Mononuclear cell (primary cell): ENCODE results near the gene DOC2A. TPM values are rescaled to one million over a fixed set of nuclear protein-coding genes. Genes with fewer than 3 reads are reported as not detected.
"Not testable (repeated sequence)": the region's sequence is repeated elsewhere in the genome, so short reads cannot be mapped to it uniquely, and the experiment has no call there.

Experiments used
- H3K27me3 ChIP-seq: 2 replicates; pipeline ENCODE4 v1.6.0; 2011; ENCODE audit warnings: low read length, control low read depth; ENCODE audit not compliant: insufficient read depth
- H3K4me1 ChIP-seq: 2 replicates; pipeline ENCODE4 v1.5.1; 2011; ENCODE audit warnings: mild to moderate bottlenecking, low read length, control low read depth; ENCODE audit not compliant: insufficient read depth
- H3K4me3 ChIP-seq: 2 replicates; pipeline ENCODE4 v1.5.1; 2011; ENCODE audit warnings: mild to moderate bottlenecking, low read length, moderate library complexity
- H3K9me3 ChIP-seq: 2 replicates; pipeline ENCODE4 v1.5.1; 2011; ENCODE audit warnings: low read depth, mild to moderate bottlenecking, control low read depth, low read length
- total RNA-seq: library from RNA; depleted of rRNA; stranded (reverse); fragments of >200 nt; gene quantifications from one replicate; pipeline ENCODE4 v1.2.3, GENCODE V29; 2012

DOC2A gene
- total RNA-seq, 1 donor, result not detected

DNA sequence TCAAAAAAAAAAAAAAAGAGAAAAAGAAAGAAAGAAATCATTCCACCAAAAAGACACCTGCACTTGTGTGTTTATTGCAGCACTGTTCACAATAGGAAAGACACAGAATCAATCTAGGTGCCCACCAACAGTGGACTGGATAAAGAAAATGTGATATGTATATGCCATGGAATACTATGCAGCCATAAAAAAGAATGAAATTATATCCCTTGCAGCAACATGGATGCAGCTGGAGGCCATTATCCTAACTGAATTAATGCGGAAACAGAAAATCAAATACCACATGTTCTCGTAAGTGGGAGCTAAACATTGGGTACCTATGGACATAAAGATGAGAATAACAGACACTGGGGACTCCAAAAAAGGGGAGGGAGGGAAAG lies 6.4 kb upstream of the DOC2A start:
- Histone ChIP-seq H3K9me3 (no peaks in the 10 kb centered on the region), H3K4me3 (no peak overlapping the region), H3K27me3 (peaks cover 2% of the 10 kb centered on the region), H3K4me1 (peaks cover 13% of the 10 kb centered on the region)

DNA sequence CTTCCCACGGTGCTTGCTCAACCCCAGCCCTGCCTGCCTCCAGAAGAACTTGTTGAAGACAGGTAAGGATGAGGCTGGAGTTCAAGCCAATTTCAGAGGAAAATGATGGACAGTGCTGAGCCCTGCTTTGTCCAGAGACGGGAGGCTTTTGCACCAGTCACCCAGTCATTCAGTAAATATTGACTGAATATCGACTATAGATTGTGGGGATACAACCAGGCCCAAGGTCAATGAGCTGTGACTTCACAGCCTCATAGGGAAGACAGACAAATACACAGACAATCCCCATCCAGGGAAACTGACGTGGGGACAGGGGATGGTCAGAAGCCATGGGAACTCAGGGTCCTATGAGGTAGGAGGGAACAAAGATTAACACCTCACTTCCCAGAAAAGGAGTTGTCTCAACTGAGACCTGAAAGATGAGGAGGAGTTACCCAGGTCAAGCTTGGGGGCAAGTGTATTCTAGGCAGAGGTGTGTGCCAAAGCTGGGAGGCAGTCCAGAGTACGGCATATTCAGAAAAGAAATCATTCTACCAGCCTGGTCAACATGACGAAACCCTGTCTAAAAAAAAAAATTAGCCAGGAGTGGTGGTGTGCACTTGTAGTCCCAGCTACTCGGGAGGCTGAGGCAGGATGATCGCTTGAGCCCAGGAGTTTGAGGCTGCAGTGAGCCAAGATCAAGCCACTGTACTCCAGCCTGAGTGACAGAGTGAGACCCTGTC lies 5.9 kb upstream of the DOC2A start:
- peaks cover 7% of the 10 kb centered on the region for H3K27me3 ChIP-seq
- peaks cover 12% of the 10 kb centered on the region for H3K4me1 ChIP-seq
- no peak overlapping the region for H3K4me3 ChIP-seq
- no peaks in the 10 kb centered on the region for H3K9me3 ChIP-seq

DNA sequence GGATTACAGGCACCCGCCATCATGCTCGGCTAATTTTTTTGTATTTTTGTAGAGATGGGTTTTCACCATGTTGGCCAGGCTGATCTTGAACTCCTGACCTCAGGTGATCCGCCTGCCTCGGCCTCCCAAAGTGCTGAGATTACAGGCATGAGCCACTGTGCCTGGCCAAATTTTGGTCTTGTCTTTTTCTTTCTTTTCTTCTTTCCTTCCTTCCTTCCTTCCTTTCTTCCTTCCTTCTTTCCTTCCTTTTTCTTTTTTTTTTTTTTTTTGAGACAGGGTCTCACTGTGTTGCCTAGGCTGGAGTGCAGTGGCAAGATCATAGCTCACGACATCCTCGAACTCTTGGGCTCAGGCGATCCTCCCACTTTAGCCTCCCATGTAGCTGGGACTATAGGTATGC lies 4.6 kb upstream of the DOC2A start:
- H3K4me1 ChIP-seq, H3K4me3 ChIP-seq, H3K9me3 ChIP-seq: not testable (repeated sequence)
- peaks cover 11% of the 10 kb centered on the region for H3K27me3 ChIP-seq

DNA sequence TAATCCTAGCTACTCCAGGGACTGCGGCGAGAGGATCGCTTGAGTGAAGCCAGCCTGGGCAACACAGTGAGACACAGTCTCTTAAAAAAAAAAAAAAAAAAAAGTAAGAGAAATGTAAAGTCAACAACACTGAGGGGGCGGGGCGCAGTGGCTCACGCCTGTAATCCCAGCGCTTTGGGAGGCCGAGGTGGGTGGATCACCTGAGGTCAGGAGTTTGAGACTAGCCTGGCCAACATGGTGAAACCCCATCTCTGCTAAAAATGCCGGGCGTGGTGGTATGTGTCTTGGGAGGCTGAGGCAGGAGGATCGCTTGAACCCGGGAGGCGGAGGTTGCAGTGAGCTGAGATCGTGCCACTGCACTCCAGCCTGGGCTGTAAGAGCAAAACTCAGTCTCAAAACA lies 1.8 kb upstream of the DOC2A start:
- H3K4me1 ChIP-seq, H3K4me3 ChIP-seq, H3K9me3 ChIP-seq: not testable (repeated sequence)
- H3K27me3 ChIP-seq, result peaks cover 17% of the 10 kb centered on the region

DNA sequence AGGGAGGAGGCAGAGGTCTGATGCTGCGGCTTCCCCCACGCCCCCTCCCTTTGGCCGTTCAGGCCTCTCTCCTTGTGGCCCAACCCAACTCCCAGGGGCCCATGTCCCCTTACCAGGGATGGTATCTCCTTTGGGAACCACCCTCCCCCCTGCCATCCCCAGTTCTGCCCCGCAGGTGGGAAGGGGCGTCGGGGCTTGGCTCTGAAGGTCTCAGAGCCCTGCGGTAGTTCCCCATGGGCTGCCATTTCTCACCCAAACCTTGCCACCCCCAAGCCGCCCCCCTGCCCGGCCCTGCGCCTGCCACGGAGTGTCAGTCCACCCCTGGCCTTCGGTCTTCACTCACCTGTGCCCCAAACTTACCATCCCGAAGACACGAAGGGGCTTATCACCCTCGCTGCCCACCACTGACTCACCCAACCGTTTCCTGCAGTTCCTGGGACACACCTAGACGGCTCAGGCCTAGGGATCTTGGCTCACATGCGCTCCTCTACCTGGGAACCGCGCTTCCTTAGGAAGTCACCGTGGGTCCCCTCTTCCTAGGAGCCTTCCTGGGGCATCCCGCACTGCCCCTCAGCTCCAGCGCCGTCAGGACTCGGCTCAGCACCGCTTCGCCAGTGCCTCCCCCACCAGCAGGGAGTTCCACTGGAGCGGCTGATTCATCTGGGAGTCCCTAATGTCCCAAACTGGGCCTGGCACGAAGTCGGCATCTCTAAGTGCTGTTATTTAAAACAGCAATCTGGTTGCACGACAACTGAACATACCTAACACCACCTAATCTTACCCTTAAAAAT lies 1.1 kb upstream of the DOC2A start:
- H3K27me3 ChIP-seq, result peaks cover 17% of the 10 kb centered on the region
- peaks cover 8% of the 10 kb centered on the region for H3K4me1 ChIP-seq
- H3K9me3 ChIP-seq, result no peaks in the 10 kb centered on the region
- H3K4me3 ChIP-seq, result no peak overlapping the region

DNA sequence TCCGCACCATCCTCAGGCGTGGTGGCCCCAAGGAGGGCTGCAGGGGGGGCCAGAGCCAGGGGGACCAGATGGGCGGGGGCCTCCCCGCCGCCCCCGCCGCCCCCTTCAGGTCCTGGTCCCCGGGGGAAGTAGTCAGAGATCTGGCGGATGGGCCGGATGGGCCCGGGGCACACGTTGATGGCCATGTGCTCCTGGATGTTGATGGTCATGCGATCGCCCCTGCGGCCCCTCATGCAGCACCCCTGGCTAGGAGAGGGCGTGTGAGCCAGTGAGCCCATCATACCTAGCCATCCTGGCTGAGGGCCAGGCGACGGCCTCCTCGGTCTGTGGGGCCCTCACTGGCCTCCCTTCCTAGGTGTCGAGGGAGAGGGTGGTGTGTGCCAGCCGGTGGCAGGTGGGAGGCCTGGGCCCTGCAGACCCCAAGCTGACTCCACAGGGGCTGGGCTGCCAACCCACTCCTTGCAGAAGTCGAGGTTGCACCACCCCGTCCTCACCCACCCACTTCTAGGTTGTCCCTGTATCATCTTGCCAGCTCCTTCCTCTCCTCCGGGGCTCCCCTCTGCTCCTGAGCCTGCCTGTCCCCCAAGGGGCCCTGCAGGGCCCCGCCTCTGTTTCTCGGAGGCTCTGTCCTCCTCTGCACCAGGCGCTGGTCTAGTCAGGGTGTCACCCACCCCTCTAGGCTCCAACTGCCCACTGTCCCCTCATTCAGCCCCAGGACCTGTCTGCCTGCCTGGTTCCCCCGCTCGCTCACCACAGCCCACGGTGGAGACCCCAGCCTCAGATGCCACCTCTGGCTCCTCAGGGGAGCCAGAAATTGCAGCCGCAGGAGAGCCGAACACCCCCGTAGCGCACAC lies 610 bp downstream of the DOC2A start:
- H3K4me3 ChIP-seq, result no peak overlapping the region
- H3K9me3 ChIP-seq, result no peaks in the 10 kb centered on the region
- H3K27me3 ChIP-seq, result peaks cover 17% of the 10 kb centered on the region
- H3K4me1 ChIP-seq, result peaks cover 8% of the 10 kb centered on the region

DNA sequence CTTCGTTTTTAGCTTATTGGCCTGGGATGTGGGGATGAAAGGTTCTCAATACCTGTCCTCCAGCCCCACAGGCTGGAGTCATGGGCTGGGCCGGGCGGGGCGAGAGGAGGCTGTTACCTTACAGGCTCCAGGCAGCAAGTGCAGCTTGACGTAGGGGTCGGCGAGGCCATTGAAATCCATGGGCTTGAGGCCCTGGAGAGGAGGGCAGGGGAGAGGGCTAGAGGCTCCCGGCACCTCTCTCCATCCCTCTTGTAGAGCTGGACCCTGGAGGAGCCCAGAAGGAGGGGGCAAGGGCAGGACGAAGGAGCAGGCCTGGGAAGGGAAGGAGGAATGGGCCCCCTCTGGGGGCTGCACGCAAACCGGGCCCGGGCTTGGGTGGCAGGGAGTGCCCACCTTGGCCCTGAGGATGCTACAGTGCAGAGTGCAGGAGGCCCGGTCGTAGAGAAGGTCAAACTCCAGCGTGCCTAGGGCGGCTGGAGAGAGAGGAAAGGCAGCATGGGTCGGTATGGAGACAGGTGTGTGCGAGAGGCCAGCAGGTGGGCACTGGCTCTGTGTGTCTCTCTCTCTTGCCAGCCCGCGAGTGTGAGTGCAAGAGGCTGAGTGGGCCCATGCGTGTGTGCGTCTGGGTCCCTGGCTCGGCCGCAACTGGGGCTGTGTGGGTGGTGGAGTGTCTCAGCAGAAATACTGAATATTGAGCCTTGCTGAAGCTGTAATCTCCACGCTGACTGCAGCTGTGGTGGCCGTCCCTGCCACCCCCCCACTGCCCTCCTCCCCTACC lies 1.6 kb downstream of the DOC2A start:
- peaks cover 17% of the 10 kb centered on the region for H3K27me3 ChIP-seq
- H3K4me3 ChIP-seq, result no peak overlapping the region
- no peaks in the 10 kb centered on the region for H3K9me3 ChIP-seq
- H3K4me1 ChIP-seq, result peaks cover 8% of the 10 kb centered on the region

DNA sequence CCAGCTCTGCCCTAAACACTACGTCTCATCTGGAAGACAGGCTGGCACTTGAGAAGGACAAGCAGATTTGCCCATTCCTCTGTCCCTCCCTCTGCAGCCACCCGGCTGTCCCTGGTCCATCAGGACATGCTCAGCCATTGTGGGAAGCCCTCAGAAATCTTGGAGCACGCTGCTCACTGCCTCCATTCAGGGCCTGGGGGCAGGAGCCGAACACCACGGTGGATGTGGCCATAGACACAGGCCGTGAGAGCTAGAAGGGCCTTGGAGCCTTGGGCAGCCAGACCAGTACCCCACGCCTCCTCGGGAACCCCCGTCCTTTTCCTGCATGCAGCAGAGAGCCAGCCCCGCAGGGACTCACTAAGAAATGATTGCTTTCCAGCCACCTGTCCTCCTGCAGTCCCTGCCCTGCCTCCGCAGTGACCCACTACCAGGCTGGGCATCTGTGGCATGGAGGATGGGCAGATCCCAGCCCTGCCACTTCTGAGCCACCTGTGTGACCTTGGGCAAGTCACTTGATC lies 3.4 kb downstream of the DOC2A start:
- no peaks in the 10 kb centered on the region for H3K9me3 ChIP-seq
- H3K4me1 ChIP-seq, result peaks cover 8% of the 10 kb centered on the region
- peaks cover 17% of the 10 kb centered on the region for H3K27me3 ChIP-seq
- no peak overlapping the region for H3K4me3 ChIP-seq

DNA sequence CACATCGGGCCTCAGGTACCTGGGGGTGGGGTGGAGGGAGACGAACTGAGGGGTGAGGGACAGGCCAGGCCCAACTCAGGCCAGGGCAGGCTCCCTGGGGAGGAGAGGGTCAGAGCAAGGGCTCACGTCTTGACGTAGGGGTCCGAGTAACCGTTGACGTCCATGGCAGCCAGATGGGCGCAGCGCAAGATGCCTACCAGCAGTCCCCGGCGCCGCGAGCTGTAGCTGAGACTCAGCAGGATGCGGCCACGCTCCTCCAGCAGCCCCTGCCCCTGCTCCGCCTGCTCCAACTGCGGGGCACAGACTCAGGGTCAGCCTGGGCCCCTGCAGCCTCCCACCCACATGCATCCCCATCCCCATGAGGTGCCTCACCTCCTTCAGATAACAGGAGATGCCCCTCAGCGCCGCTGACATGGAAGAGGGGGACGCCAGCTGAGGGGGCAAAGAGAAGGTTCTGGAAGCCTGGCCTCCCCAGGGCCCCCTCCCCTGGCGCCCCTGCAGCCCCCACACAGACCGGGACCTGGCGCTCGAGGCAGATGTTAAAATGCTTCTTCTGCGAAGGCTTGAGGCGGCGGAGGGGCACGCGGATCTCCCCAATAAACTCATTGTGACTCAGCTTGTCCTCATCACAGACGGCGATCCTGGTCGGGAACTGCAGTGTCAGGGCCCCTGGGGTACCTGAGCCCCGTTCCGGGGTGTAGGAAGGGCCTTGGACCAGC lies 4.0 kb downstream of the DOC2A start:
- Histone ChIP-seq H3K4me1 (peaks cover 8% of the 10 kb centered on the region), H3K4me3 (no peak overlapping the region), H3K9me3 (no peaks in the 10 kb centered on the region), H3K27me3 (peaks cover 10% of the 10 kb centered on the region)

DNA sequence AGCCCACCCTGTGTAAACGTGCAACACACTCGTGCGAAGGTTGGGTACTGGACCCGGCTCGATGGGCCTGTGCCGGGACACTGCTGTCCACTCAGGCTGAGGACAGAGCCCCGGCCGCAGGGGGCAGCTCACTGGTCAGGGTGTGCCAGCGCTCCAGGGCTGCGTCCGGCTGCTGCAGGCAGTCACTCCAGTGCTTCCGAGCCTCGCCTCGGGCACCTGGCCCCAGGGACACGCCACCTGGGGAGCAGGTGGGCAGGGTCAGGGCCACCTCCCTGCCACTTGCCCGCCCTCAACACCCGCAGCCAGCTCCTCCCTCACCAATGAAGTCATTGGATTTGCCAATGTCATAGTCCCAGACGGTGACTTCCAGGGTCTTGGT lies 4.7 kb downstream of the DOC2A start:
- Histone ChIP-seq H3K9me3 (no peaks in the 10 kb centered on the region), H3K27me3 (peaks cover 7% of the 10 kb centered on the region), H3K4me3 (no peak overlapping the region), H3K4me1 (peaks cover 5% of the 10 kb centered on the region)

DNA sequence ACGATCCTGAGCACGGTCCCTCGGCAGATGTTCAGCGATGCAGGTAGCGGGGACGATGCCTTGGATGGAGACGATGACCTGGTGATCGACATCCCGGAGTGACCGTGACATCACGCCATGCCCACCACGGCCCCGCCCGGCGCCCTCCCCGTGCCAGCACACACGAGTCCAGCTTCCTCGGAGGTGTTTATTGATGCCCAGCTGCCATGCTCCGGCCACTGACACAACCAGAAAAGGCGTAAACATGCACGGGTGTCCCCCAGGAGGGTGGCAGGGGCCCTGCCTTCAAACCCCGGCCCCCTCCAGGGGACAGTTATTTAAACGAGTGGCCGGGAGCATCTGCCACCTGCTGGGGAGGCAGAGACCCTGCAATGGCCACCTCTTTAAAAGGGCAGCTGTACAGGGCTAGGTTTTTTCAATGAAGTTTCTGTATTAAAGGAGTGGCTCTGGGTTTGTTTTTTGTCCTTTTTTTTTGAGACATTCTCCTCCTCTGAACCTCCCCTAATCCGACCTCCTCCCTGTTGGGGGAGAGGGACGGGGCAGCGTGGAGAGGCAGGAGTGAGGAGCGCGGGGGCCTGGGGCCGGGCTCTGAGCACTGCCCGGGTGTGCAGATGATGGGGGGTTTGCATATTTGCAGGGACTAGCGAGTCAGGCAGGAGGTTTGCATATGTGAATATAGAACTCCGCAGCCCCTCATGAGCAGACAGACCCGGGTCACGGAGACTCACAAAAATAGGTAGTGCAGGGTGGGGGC lies 5.3 kb downstream of the DOC2A start:
- Histone ChIP-seq H3K4me1 (peaks cover 3% of the 10 kb centered on the region), H3K9me3 (no peaks in the 10 kb centered on the region), H3K4me3 (no peak overlapping the region), H3K27me3 (peaks cover 6% of the 10 kb centered on the region)

DNA sequence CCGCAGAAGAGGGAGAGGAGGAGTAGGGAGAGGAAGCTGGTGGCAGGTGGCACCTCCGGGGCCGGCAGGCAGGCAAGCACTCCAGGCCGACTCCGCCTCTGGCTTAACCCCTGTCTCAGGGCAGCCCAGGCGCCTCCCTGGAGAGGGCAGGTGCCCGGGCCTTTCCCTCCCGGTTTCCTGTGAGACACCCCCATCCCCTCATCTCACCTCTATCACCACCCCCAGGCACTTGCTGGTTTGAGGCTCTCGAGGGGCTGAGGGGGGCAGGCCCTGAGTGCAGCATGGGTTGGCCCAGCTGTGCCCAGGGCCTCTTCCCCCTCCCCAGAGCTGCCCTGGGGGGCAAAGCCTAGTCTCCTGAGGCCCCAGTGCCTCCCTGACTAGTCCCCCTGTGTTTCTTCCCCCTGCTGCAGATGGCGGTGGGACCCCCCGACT lies 6.0 kb downstream of the DOC2A start:
- Histone ChIP-seq H3K4me1 (no peaks in the 10 kb centered on the region), H3K4me3 (no peak overlapping the region), H3K27me3 (no peaks in the 10 kb centered on the region), H3K9me3 (no peaks in the 10 kb centered on the region)

DNA sequence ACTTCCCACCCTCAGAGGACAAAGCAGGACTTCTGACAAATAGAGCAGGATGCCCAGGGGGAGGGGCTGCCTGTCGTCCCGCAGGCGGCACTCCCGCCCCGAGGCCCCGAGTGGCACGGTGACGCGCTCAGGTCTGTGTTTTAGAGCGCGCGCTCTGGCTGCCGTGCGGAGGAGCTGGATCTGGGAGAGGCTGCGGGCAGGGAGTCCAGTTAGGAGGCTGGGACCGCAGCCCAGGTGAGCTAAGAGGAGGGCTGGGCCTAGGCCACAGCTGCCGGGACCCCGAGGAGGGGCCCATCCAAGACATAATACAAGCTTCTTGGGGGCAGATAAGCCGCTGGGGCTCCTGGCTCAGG lies 6.4 kb downstream of the DOC2A start:
- no peaks in the 10 kb centered on the region for H3K27me3 ChIP-seq
- H3K4me1 ChIP-seq, result no peaks in the 10 kb centered on the region
- no peaks in the 10 kb centered on the region for H3K9me3 ChIP-seq
- H3K4me3 ChIP-seq, result no peak overlapping the region
